Heart left ventricle (tissue), 13 donors: ENCODE measurements around the gene TET1.

ENCODE experiments used
- POLR2A ChIP-seq, 2 donors: fragments of 450-650 bp; IDR thresholded peaks; one replicate each; pipeline ENCODE4 v1.6.1; 2017; ENCODE audit warnings: antibody characterized with exemption in 2 of 2, mild to moderate bottlenecking in 2 of 2, moderate library complexity in 2 of 2
- TF ChIP-seq, protein P1 (sequence below), 12 donors: fragments of 200-600 bp; sonication (generic) in 4 of 12; IDR thresholded peaks; one replicate each; pipeline versions ENCODE4 v1.5.0 to v1.8.0; 2018 to 2022; ENCODE audit warnings: antibody characterized with exemption in 12 of 12, mild to moderate bottlenecking in 5 of 12
- donor health status: ischemic (EF 13 %, LVEDD 7.1; RV severe dilation, severe dysfunction).
- donor health status: DM: no; HTN: yes; CAD: no.
- donor health status: DM: no; HTN: no; CAD: no.
- donor health status: ischemic (EF 25% LVEDD 6.9; RV normal size, moderate dysfunction).
- donor health status: ischemic (EF 25% LVEDD 5.7; RV mildly dilated, moderate dysfunction).
- donor health status: ischemic (EF 35%, LVEDD 5.7; RV mildly dilated, moderate dysfunction).
- donor health status: nonischemic (EF 11% LVEDD 7.7; RV severe dilation, severe dysfunction).
- donor health status: DM: yes; HTN: yes; CAD: no.
- donor health status: PGD.
- donor health status: ischemic (EF 29% LVEDD 5.4; RV normal size, mild dysfunction).
- donor health status: nonischemic (EF 23%, LVEDD 6.1; RV moderate dilation, normal function).

- TF ChIP-seq, protein P1, sequence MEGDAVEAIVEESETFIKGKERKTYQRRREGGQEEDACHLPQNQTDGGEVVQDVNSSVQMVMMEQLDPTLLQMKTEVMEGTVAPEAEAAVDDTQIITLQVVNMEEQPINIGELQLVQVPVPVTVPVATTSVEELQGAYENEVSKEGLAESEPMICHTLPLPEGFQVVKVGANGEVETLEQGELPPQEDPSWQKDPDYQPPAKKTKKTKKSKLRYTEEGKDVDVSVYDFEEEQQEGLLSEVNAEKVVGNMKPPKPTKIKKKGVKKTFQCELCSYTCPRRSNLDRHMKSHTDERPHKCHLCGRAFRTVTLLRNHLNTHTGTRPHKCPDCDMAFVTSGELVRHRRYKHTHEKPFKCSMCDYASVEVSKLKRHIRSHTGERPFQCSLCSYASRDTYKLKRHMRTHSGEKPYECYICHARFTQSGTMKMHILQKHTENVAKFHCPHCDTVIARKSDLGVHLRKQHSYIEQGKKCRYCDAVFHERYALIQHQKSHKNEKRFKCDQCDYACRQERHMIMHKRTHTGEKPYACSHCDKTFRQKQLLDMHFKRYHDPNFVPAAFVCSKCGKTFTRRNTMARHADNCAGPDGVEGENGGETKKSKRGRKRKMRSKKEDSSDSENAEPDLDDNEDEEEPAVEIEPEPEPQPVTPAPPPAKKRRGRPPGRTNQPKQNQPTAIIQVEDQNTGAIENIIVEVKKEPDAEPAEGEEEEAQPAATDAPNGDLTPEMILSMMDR (IDR thresholded peaks at IDR 0.05), result no peak
- TF ChIP-seq POLR2A (IDR thresholded peaks at IDR 0.05), result no peak
Observed at GRCh38 chr10:68566351-68566750, 6.2 kb downstream of the TET1 start.
